Body of pancreas (tissue), 4 donors: ENCODE measurements around the gene SYT8.

ENCODE experiments used
- CTCF ChIP-seq, 7 experiments: fragments of 450-650 bp in 4 of 7; fragments of 200-600 bp in 3 of 7; sonication (generic) in 3 of 7; IDR thresholded peaks; one replicate each; pipeline ENCODE4 v1.5.1; 2016 to 2019; ENCODE audit warnings: antibody characterized with exemption in 7 of 7
- POLR2A ChIP-seq, 3 donors: fragments of 450-650 bp; IDR thresholded peaks; one replicate each; pipeline ENCODE4 v1.6.1; 2016; ENCODE audit warnings: antibody characterized with exemption in 3 of 3, mild to moderate bottlenecking in 2 of 3

GRCh38 chr11:1837171-1838076, 2.6 kb downstream of the SYT8 start:
- TF ChIP-seq CTCF (IDR thresholded peaks at IDR 0.05) = peak; percentile 65 to 90 (median 80)
- no peak for TF ChIP-seq POLR2A (IDR thresholded peaks at IDR 0.05)
